Endometrial microvascular endothelial cells (primary cell): Measurements from ENCODE around the gene KBTBD3. TPM values are rescaled to one million over a fixed set of nuclear protein-coding genes. Genes with fewer than 3 reads are reported as not detected.
"Not testable (repeated sequence)": the region's sequence is repeated elsewhere in the genome, so short reads cannot be mapped to it uniquely, and the experiment has no call there.

ENCODE experiments used
- in situ Hi-C: cut with HindIII; loops from 2 replicates; pipeline ENCODE4 v1.10.0; 2017; ENCODE audit warnings: low sequenced_read_pairs, low pct_unique_long_range_greater_than_20kb; ENCODE audit errors: inconsistent ontology term
- total RNA-seq: library from RNA; depleted of rRNA; stranded (reverse); fragments of >200 nt; gene quantifications from one replicate; pipeline ENCODE4 v1.2.3, GENCODE V29; 2015; ENCODE audit errors: inconsistent ontology term

Gene KBTBD3
- total RNA-seq, 1 donor from 2014 or later = 0.65 TPM

GRCh38 chr11:106015066-106015465, 62.1 kb downstream of the KBTBD3 start:
- in situ Hi-C loops = no loop called here

GRCh38 chr11:106014620-106015019, 62.5 kb downstream of the KBTBD3 start:
- in situ Hi-C loops = no loop called here

- in situ Hi-C loops = no loop called here
Observed at GRCh38 chr11:106014035-106014434, 63.1 kb downstream of the KBTBD3 start.

- in situ Hi-C loops = no loop called here
Observed at GRCh38 chr11:106012744-106013143, 64.4 kb downstream of the KBTBD3 start.

GRCh38 chr11:106011481-106011880, 65.7 kb downstream of the KBTBD3 start:
- in situ Hi-C loops = no loop called here

- in situ Hi-C loops = not testable (repeated sequence)
Observed at GRCh38 chr11:106003094-106003493, 74.1 kb downstream of the KBTBD3 start.

- in situ Hi-C loops = no loop called here
Observed at GRCh38 chr11:106001304-106002012, 75.7 kb downstream of the KBTBD3 start.

Other genes starting within 250 kb of the KBTBD3 start
- gene MSANTD4, start 55.1 kb downstream of the KBTBD3 start, total RNA-seq = 12.5 TPM
- gene AASDHPPT, start 315 bp upstream of the KBTBD3 start, total RNA-seq = 75.4 TPM